ENCODE results near the gene DQX1. TPM values are rescaled to one million over a fixed set of nuclear protein-coding genes. Genes with fewer than 3 reads are reported as not detected.
"Not testable (repeated sequence)": the region's sequence is repeated elsewhere in the genome, so short reads cannot be mapped to it uniquely, and the experiment has no call there.

DQX1 gene
- total RNA-seq, 5 donors from 2014 or later (not counting 1 experiment from before 2014, with no cell fraction given) = 0.33 to 0.76 (median 0.47) TPM; not detected in 2

DNA sequence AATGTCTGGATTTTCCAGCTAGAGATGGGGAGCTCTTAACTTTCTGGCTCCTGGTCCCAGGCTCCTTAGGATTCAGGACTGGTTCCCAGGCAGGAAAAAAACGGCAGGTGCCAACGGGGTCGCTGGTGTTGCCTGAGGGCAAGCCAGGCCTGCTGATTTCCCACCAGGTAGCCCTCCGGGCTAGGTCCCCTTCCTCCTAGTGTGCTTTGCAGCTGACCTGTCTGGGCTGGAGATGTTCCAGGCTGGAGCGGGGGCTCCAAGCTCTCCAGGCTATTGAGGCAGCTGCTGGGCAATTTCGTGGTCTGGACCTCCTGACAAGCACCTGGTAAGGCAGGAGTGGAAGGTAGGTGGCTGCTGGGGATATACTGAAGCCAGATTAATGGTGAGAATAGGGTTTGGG lies 51.5 kb downstream of the DQX1 start:
- H3K27ac ChIP-seq (ENCODE audit: low read length) = no peak overlapping the region
- 98% methylated on average over 6 of the region's 6 CpGs for WGBS (ENCODE audit: insufficient coverage)
- no peaks in the 10 kb centered on the region for H3K27me3 Mint-ChIP-seq

DNA sequence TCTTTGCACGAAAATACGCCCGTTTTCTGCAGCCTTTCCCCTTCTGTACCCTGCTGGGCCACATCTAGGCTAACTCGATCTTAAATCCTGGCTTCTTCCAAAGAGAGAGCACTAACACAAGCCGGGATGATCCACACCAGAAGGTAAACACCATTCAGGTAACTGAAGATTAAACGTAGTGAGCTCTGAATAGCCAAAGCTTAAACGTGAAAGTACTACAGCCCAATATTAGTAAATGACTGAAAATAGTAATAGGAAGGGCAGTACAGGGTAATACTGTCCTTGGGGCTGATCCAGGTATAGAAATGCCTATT lies 53.1 kb downstream of the DQX1 start:
- H3K4me3 Mint-ChIP-seq = peak overlapping the region; percentile 90 to 96 (median 96)
- no peak for DNase-seq
- H3K4me1 Mint-ChIP-seq = peaks cover 22 to 30% (median 24%) of the 10 kb centered on the region in 3 donors
- peaks cover 9 to 33% of the 10 kb centered on the region in 2 donors for H3K36me3 ChIP-seq (ENCODE audit: control insufficient read depth in 2 of 2, extremely low read depth in 1 of 2, insufficient read depth in 1 of 2, low read length in 1 of 2)
- ATAC-seq (replicated peaks in 1 of 4) = no peak
- H3K9me3 Mint-ChIP-seq = no peaks in the 10 kb centered on the region
- H3K9me3 ChIP-seq = no peaks in the 10 kb centered on the region
- CTCF ChIA-PET = interaction anchor here (0.6 to 2.6 kb wide), 5 partner anchors 9 to 31 kb away, joined by 3 to 17 read pairs (median 3); partner anchors contain the start of genes CCDC142 (in 1 of the 2), TTC31 (in 1 of the 2) and WBP1 (in 1 of the 2)
- H3K4me3 ChIP-seq (ENCODE audit: control insufficient read depth in 1 of 2, extremely low read depth in 1 of 2, low read length in 1 of 2) = peak overlapping the region; percentile 66 to 73
- H3K4me1 ChIP-seq (ENCODE audit: control insufficient read depth in 1 of 2, extremely low read depth in 1 of 2, insufficient read depth in 2 of 2, low read length in 2 of 2) = peaks cover 13 to 27% of the 10 kb centered on the region in 2 experiments
- POLR2A ChIA-PET = interaction anchor here (0.6 to 2.0 kb wide), 4 partner anchors 9 to 58 kb away, joined by 3 to 15 read pairs (median 4); partner anchors contain the start of genes CCDC142 (in 1 of the 2) and WBP1 (in 1 of the 2)
- peak overlapping the region; percentile 95 to 99 for H3K27ac Mint-ChIP-seq
- H3K36me3 Mint-ChIP-seq = peaks cover 23% of the 10 kb centered on the region
- no peaks in the 10 kb centered on the region for H3K27me3 Mint-ChIP-seq
- H3K27me3 ChIP-seq (replicated peaks in 1 of 2; ENCODE audit: control insufficient read depth in 2 of 2, extremely low read depth in 1 of 2, insufficient read depth in 2 of 2, low read length in 1 of 2) = no peaks in the 10 kb centered on the region
- WGBS (ENCODE audit: insufficient coverage) = 10% methylated on average over 5 of the region's 7 CpGs
- H3K27ac ChIP-seq (ENCODE audit: low read length) = peak overlapping the region; percentile 88

More for the DNA sequence above, 51.5 kb downstream of the DQX1 start:
- no peak overlapping the region for H3K27ac Mint-ChIP-seq
- peak overlapping the region in 1 of 3 donors; percentile 96 for H3K4me3 Mint-ChIP-seq
- DNase-seq (no peak), ATAC-seq (replicated peaks in 1 of 4) (no peak)
- Histone ChIP-seq H3K27me3 (replicated peaks in 1 of 2; ENCODE audit: control insufficient read depth in 2 of 2, extremely low read depth in 1 of 2, insufficient read depth in 2 of 2, low read length in 1 of 2) (no peaks in the 10 kb centered on the region), H3K36me3 (ENCODE audit: control insufficient read depth in 2 of 2, extremely low read depth in 1 of 2, insufficient read depth in 1 of 2, low read length in 1 of 2) (peaks cover 9 to 33% of the 10 kb centered on the region in 2 donors), H3K4me3 (ENCODE audit: control insufficient read depth in 1 of 2, extremely low read depth in 1 of 2, low read length in 1 of 2) (no peak overlapping the region), H3K4me1 (ENCODE audit: control insufficient read depth in 1 of 2, extremely low read depth in 1 of 2, insufficient read depth in 2 of 2, low read length in 2 of 2) (peaks cover 13 to 27% of the 10 kb centered on the region in 2 experiments), H3K9me3 (no peaks in the 10 kb centered on the region)
- POLR2A ChIA-PET = interaction anchor here (0.6 to 1.0 kb wide), 6 partner anchors 8 to 293 kb away, joined by 3 to 8 read pairs (median 5); partner anchors contain the start of genes TTC31 (in 2 of the 2), CCDC142 (in 1 of the 2) and LBX2 (in 1 of the 2)
- H3K4me1 Mint-ChIP-seq = peaks cover 22 to 34% (median 24%) of the 10 kb centered on the region in 3 donors
- peaks cover 26% of the 10 kb centered on the region for H3K36me3 Mint-ChIP-seq
- CTCF ChIA-PET = interaction anchor here (0.6 to 2.6 kb wide), 6 partner anchors 8 to 112 kb away, joined by 3 to 17 read pairs (median 4); partner anchors contain the start of genes CCDC142 (in 1 of the 2) and TTC31 (in 1 of the 2)
- no peaks in the 10 kb centered on the region for H3K9me3 Mint-ChIP-seq

DNA sequence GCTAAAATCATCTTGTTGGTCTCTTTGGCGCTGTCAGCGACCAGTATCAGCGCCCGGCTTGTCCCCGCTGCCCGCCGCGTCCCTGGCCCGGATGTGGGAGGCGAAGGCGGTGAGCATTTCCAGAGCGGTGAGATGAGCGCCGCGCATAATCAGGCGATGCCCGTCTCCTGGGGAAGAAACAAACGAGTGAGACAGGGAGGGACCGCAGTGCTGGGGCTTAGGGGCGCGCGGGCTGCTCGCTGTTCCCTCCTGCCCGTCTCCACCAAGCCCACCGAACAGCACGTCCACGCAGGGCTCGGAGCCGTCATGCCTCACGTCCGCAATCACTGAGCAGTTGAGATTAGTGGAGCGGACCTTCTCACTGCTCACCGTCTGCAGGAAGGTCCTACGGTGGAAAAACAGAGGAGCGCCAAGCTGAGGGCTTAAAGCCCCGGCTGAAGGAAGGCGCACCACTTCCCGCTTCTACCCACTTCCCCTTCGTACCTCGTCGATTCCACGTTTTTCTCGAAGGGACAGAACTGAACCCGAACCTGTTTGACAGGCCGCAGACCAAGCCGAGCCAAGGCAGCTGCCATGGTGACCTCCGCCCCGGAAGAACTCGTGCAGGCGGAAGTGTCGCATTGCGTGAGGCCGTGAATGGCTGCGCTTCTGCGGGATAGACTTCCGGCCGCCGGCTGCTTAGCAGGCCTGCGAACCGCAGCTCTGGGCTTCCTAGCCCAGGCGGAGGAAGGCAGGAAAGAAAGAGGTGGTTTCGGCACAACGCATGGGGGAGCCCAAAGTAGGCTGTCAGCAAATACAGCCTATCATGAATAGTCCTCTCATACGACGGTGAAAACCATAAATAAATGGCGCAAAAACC lies 53.7 kb downstream of the DQX1 start, which contains the start of gene MRPL53:
TSS of gene MRPL53 (minus strand) at position 595 of the 859 bp plus-strand sequence. CDS start at position 575, 20 bp downstream.
- Mint-ChIP-seq H3K4me1 (peaks cover 21 to 30% (median 24%) of the 10 kb centered on the region in 3 donors), H3K36me3 (peaks cover 19% of the 10 kb centered on the region), H3K27ac (peak within 1 kb of the TSS; percentile 95 to 99), H3K4me3 (peak within 1 kb of the TSS; percentile 90 to 96 (median 96)), H3K9me3 (no peaks in the 10 kb centered on the region), H3K27me3 (no peaks in the 10 kb centered on the region)
- peaks cover 13 to 27% of the 10 kb centered on the region in 2 experiments for H3K4me1 ChIP-seq (ENCODE audit: control insufficient read depth in 1 of 2, extremely low read depth in 1 of 2, insufficient read depth in 2 of 2, low read length in 2 of 2)
- peak within 1 kb of the TSS; percentile 88 for H3K27ac ChIP-seq (ENCODE audit: low read length)
- DNase-seq = peak; percentile 90 to 99 (median 95)
- ChIA-PET POLR2A (interaction anchor here (0.6 to 2.0 kb wide), 5 partner anchors 9 to 59 kb away, joined by 3 to 15 read pairs (median 4); partner anchors contain the start of genes CCDC142 (in 1 of the 2) and WBP1 (in 1 of the 2)), CTCF (interaction anchor here (0.6 to 2.6 kb wide), 4 partner anchors 10 to 20 kb away, joined by 3 to 17 read pairs (median 4); partner anchors contain the start of genes CCDC142 (in 1 of the 2), TTC31 (in 1 of the 2) and WBP1 (in 1 of the 2))
- ATAC-seq (replicated peaks in 1 of 4) = peak; percentile 93 to 96 (median 94)
- no peaks in the 10 kb centered on the region for H3K27me3 ChIP-seq (replicated peaks in 1 of 2; ENCODE audit: control insufficient read depth in 2 of 2, extremely low read depth in 1 of 2, insufficient read depth in 2 of 2, low read length in 1 of 2)
- H3K9me3 ChIP-seq = no peaks in the 10 kb centered on the region
- WGBS (ENCODE audit: insufficient coverage) = 2% methylated on average over 56 of the region's 66 CpGs
- peaks cover 9 to 28% of the 10 kb centered on the region in 2 donors for H3K36me3 ChIP-seq (ENCODE audit: control insufficient read depth in 2 of 2, extremely low read depth in 1 of 2, insufficient read depth in 1 of 2, low read length in 1 of 2)
- peak within 1 kb of the TSS; percentile 66 to 73 for H3K4me3 ChIP-seq (ENCODE audit: control insufficient read depth in 1 of 2, extremely low read depth in 1 of 2, low read length in 1 of 2)

DNA sequence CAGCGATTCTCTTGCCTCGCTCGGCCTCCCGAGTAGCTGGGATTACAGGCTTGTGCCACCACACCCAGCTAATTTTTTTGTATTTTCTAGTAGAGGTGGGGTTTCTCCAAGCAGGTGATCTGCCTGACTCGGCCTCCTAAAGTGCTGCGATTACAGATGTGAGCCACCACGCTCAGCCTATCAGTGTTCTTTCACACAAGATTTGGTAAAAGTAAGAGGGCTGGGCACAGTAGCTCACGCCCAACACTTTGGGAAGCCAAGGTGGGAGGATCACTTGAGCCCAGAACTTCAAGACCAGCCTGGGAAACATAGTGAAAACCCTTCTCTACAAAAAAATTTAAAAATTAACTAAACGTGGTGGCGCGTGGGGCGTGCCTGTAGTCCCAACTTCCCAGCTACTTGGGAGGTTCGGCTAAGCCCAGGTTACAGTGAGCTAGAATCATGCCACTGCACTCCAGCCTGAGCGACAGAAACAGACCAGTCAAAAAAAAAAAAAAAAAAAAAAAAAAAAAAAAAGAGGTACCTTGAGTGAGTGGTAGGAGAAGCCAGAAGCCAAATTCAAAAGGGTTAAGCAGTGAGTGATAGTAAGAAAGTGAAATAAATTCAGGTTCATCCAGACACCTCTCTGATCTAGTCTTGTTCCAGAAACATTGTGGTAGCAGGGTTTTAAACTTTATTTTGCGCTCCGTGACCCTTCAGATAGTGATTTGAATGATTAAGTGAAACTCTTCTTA lies 54.5 kb downstream of the DQX1 start:
- DNase-seq (no peak), ATAC-seq (replicated peaks in 1 of 4) (no peak)
- H3K27ac Mint-ChIP-seq = peak overlapping the region; percentile 95 to 99
- H3K4me3 ChIP-seq (ENCODE audit: control insufficient read depth in 1 of 2, extremely low read depth in 1 of 2, low read length in 1 of 2) = peak overlapping the region; percentile 66 to 73
- peaks cover 21 to 30% (median 24%) of the 10 kb centered on the region in 3 donors for H3K4me1 Mint-ChIP-seq
- WGBS (ENCODE audit: insufficient coverage) = 92% methylated on average over 2 of the region's 16 CpGs
- H3K36me3 ChIP-seq (ENCODE audit: control insufficient read depth in 2 of 2, extremely low read depth in 1 of 2, insufficient read depth in 1 of 2, low read length in 1 of 2) = peaks cover 9 to 22% of the 10 kb centered on the region in 2 donors
- no peaks in the 10 kb centered on the region for H3K27me3 ChIP-seq (replicated peaks in 1 of 2; ENCODE audit: control insufficient read depth in 2 of 2, extremely low read depth in 1 of 2, insufficient read depth in 2 of 2, low read length in 1 of 2)
- peaks cover 18% of the 10 kb centered on the region for H3K36me3 Mint-ChIP-seq
- H3K27me3 Mint-ChIP-seq = no peaks in the 10 kb centered on the region
- H3K4me1 ChIP-seq (ENCODE audit: control insufficient read depth in 1 of 2, extremely low read depth in 1 of 2, insufficient read depth in 2 of 2, low read length in 2 of 2) = peaks cover 13 to 27% of the 10 kb centered on the region in 2 experiments
- peak overlapping the region; percentile 90 to 96 (median 96) for H3K4me3 Mint-ChIP-seq
- H3K27ac ChIP-seq (ENCODE audit: low read length) = peak overlapping the region; percentile 88
- ChIA-PET POLR2A (interaction anchor here (0.5 to 1.3 kb wide), 5 partner anchors 9 to 272 kb away, joined by 3 to 14 read pairs (median 7); partner anchors contain the start of genes C2orf81 (in 1 of the 2) and WBP1 (in 1 of the 2)), CTCF (interaction anchor here (0.6 to 1.2 kb wide), 3 partner anchors 11 to 71 kb away, joined by 4 to 8 read pairs (median 8); partner anchors contain the start of genes CCDC142 (in 1 of the 2) and TTC31 (in 1 of the 2))
- H3K9me3 Mint-ChIP-seq = no peaks in the 10 kb centered on the region
- H3K9me3 ChIP-seq = no peaks in the 10 kb centered on the region

DNA sequence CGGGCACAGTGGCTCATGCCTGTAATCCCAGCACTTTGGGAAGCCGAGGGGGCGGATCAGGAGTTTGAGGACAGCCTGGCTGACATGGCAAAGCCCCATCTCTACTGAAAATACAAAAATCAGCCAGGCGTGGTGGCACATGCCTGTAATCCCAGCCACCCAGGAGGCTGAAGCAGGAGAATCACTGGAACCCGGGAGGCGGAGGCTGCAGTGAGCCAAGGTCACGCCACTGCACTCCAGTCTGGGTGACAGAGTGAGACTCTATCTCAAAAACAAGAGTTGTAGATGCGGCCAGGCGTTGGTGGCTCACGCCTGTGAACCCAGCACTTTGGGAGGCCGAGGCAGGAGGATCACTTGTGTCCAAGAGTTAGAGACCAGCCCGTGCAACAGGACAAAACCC lies 55.3 kb downstream of the DQX1 start:
- H3K4me3 ChIP-seq (ENCODE audit: control insufficient read depth in 1 of 2, extremely low read depth in 1 of 2, low read length in 1 of 2); H3K27ac ChIP-seq (ENCODE audit: low read length); H3K9me3 Mint-ChIP-seq; H3K9me3 ChIP-seq; H3K27me3 ChIP-seq (replicated peaks in 1 of 2; ENCODE audit: control insufficient read depth in 2 of 2, extremely low read depth in 1 of 2, insufficient read depth in 2 of 2, low read length in 1 of 2); H3K27me3 Mint-ChIP-seq; DNase-seq; ATAC-seq (replicated peaks in 1 of 4): not testable (repeated sequence)
- Histone ChIP-seq H3K36me3 (ENCODE audit: control insufficient read depth in 2 of 2, extremely low read depth in 1 of 2, insufficient read depth in 1 of 2, low read length in 1 of 2) (peaks cover 9 to 16% of the 10 kb centered on the region in 2 donors), H3K4me1 (ENCODE audit: control insufficient read depth in 1 of 2, extremely low read depth in 1 of 2, insufficient read depth in 2 of 2, low read length in 2 of 2) (peaks cover 17 to 32% of the 10 kb centered on the region in 2 experiments)
- 93% methylated on average over 6 of the region's 12 CpGs for WGBS (ENCODE audit: insufficient coverage)
- H3K4me3 Mint-ChIP-seq = peak overlapping the region; percentile 48 to 71 (median 59)
- ChIA-PET POLR2A (interaction anchor here (0.5 to 1.3 kb wide), 3 partner anchors 8 to 271 kb away, joined by 7 to 14 read pairs (median 7); partner anchors contain the start of gene WBP1 (in 1 of the 2)), CTCF (interaction anchor here (0.6 to 1.2 kb wide), 2 partner anchors 12 to 60 kb away, joined by 4 to 8 read pairs; partner anchors contain the start of genes CCDC142 (in 1 of the 2) and TTC31 (in 1 of the 2))
- H3K36me3 Mint-ChIP-seq = peaks cover 17% of the 10 kb centered on the region
- peak overlapping the region; percentile 71 to 80 for H3K27ac Mint-ChIP-seq
- peaks cover 24 to 34% (median 28%) of the 10 kb centered on the region in 3 donors for H3K4me1 Mint-ChIP-seq
